WTC11 (cell line): ENCODE data around the gene RUNX2. TPM values are rescaled to one million over a fixed set of nuclear protein-coding genes. Genes with fewer than 3 reads are reported as not detected.

Experiments used
- ATAC-seq: fragments of 200-7000 bp; cut with Tn5 transposase; 2 replicates; pipeline ENCODE4 v1.10.0; 2021; ENCODE audit warnings: mild to moderate bottlenecking, moderate library complexity
- CTCF ChIA-PET: fragments of 300-600 bp; sonication (Branson Sonifier 250); formaldehyde crosslinking; loops from one replicate; lab custom pipeline; 2021; ENCODE audit warnings: antibody characterized with exemption; lab: Charles Lee
- POLR2A ChIA-PET: fragments of 350-600 bp; sonication (Branson Sonifier 250); formaldehyde crosslinking; loops from one replicate; lab custom pipeline; 2021; ENCODE audit warnings: antibody characterized with exemption; lab: Charles Lee
- DNase-seq: peaks from one replicate; pipeline ENCODE4 v3.0.0; 2021; ENCODE audit warnings: low spot score
- H3K27ac Mint-ChIP-seq: 2 replicates; pipeline ENCODE4 v1.8.0; 2021; ENCODE audit warnings: mixed read lengths
- H3K27me3 Mint-ChIP-seq: 2 replicates; pipeline ENCODE4 v1.8.0; 2021; ENCODE audit warnings: low read depth, mild to moderate bottlenecking, moderate library complexity, mixed read lengths
- H3K36me3 Mint-ChIP-seq: 2 replicates; pipeline ENCODE4 v1.8.0; 2021; ENCODE audit warnings: mixed read lengths
- H3K4me1 Mint-ChIP-seq: 2 replicates; pipeline ENCODE4 v1.8.0; 2022; ENCODE audit warnings: mixed read lengths
- H3K4me3 Mint-ChIP-seq: 2 replicates; pipeline ENCODE4 v1.8.0; 2021; ENCODE audit warnings: mild to moderate bottlenecking, moderate library complexity, mixed read lengths
- H3K9me3 Mint-ChIP-seq: 2 replicates; pipeline ENCODE4 v1.8.0; 2021; ENCODE audit warnings: mixed read lengths
- AR ChIP-seq: fragments of 250-450 bp; sonication (Bioruptor Pico); IDR thresholded peaks from 2 replicates; pipeline ENCODE4 v1.9.0; 2021; ENCODE audit warnings: mild to moderate bottlenecking
- E2F5 ChIP-seq: sonication (generic); formaldehyde crosslinking; IDR thresholded peaks from 2 replicates; pipeline ENCODE4 v1.8.1; 2022; ENCODE audit warnings: mild to moderate bottlenecking, moderate library complexity, missing genetic modification reagents
- ELF4 ChIP-seq: sonication (generic); formaldehyde crosslinking; IDR thresholded peaks from 2 replicates; pipeline ENCODE4 v1.8.1; 2022; ENCODE audit warnings: low read depth, mild to moderate bottlenecking, moderate library complexity, missing genetic modification reagents
- ERG ChIP-seq: fragments of 250-450 bp; sonication (Bioruptor Pico); IDR thresholded peaks from 2 replicates; pipeline ENCODE4 v1.8.0; 2021; ENCODE audit warnings: mild to moderate bottlenecking
- GTF2I ChIP-seq: fragments of 250-450 bp; sonication (Bioruptor Pico); conservative IDR thresholded peaks from 2 replicates; pipeline ENCODE4 v1.4.0; 2021; ENCODE audit warnings: mild to moderate bottlenecking
- PRDM15 ChIP-seq: sonication (generic); formaldehyde crosslinking; IDR thresholded peaks from 2 replicates; pipeline ENCODE4 v1.8.0; 2022; ENCODE audit warnings: missing genetic modification reagents
- TP53 ChIP-seq: sonication (generic); formaldehyde crosslinking; IDR thresholded peaks from 2 replicates; pipeline ENCODE4 v1.8.1; 2023; ENCODE audit warnings: mild to moderate bottlenecking, missing genetic modification reagents
- ZNF396 ChIP-seq: fragments of 250-450 bp; sonication (Bioruptor Pico); IDR thresholded peaks from 2 replicates; pipeline ENCODE4 v1.8.0; 2021; ENCODE audit warnings: mild to moderate bottlenecking, moderate library complexity, borderline replicate concordance
- ZNF423 ChIP-seq: fragments of 250-450 bp; sonication (Bioruptor Pico); IDR thresholded peaks from 2 replicates; pipeline ENCODE4 v2.1.2; 2022; ENCODE audit warnings: mild to moderate bottlenecking, moderate library complexity
- total RNA-seq: library from RNA; stranded (reverse); gene quantifications from 3 replicates; pipeline ENCODE4 v1.2.3, GENCODE V29; 2021
- TF ChIP-seq, protein P1 (sequence below): fragments of 250-450 bp; sonication (Bioruptor Pico); conservative IDR thresholded peaks from 2 replicates; pipeline ENCODE4 v1.9.0; 2021; ENCODE audit warnings: mild to moderate bottlenecking
- TF ChIP-seq, protein P2 (sequence below): sonication (generic); formaldehyde crosslinking; IDR thresholded peaks from 2 replicates; pipeline ENCODE4 v1.8.0; 2022; ENCODE audit warnings: mild to moderate bottlenecking, missing genetic modification reagents
- TF ChIP-seq, protein P3 (sequence below): sonication (generic); formaldehyde crosslinking; IDR thresholded peaks from 2 replicates; pipeline ENCODE4 v1.8.1; 2023; ENCODE audit warnings: mild to moderate bottlenecking, missing genetic modification reagents
- TF ChIP-seq, protein P4 (sequence below): sonication (generic); formaldehyde crosslinking; IDR thresholded peaks from 2 replicates; pipeline ENCODE4 v1.8.1; 2023; ENCODE audit warnings: mild to moderate bottlenecking, missing genetic modification reagents, borderline replicate concordance

Gene RUNX2
- total RNA-seq, 1 experiment from 2014 or later: 0.28 TPM

DNA sequence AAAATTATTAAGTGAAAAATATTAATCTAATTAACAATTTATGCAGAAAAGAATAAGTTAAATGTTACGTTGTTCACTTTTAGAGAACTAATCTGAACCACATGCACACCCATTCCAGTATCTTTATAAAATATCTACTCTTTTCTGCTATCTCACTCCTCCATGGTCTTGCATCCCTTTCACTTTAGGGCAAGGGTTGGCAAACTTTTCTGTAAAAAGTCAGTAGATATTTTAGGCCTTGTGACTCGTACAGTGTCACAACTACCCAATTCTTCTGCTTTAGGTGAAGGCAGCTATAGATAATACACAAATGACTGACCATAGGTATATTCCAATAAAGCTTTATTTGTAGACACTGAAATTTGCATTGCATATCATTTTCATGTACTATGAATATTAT, 89.3 kb downstream of the RUNX2 start:
- no peak overlapping the region for H3K4me3 Mint-ChIP-seq
- H3K27me3 Mint-ChIP-seq: peaks cover 67% of the 10 kb centered on the region
- CTCF ChIA-PET: no interaction called here

More for the DNA sequence above, 89.3 kb downstream of the RUNX2 start:
- H3K4me1 Mint-ChIP-seq: peaks cover 30% of the 10 kb centered on the region
- no peak overlapping the region for H3K27ac Mint-ChIP-seq
- POLR2A ChIA-PET: no interaction called here
- no peak for DNase-seq
- no peaks in the 10 kb centered on the region for H3K36me3 Mint-ChIP-seq
- ATAC-seq: no peak
- no peaks in the 10 kb centered on the region for H3K9me3 Mint-ChIP-seq
- TF ChIP-seq, protein P1, sequence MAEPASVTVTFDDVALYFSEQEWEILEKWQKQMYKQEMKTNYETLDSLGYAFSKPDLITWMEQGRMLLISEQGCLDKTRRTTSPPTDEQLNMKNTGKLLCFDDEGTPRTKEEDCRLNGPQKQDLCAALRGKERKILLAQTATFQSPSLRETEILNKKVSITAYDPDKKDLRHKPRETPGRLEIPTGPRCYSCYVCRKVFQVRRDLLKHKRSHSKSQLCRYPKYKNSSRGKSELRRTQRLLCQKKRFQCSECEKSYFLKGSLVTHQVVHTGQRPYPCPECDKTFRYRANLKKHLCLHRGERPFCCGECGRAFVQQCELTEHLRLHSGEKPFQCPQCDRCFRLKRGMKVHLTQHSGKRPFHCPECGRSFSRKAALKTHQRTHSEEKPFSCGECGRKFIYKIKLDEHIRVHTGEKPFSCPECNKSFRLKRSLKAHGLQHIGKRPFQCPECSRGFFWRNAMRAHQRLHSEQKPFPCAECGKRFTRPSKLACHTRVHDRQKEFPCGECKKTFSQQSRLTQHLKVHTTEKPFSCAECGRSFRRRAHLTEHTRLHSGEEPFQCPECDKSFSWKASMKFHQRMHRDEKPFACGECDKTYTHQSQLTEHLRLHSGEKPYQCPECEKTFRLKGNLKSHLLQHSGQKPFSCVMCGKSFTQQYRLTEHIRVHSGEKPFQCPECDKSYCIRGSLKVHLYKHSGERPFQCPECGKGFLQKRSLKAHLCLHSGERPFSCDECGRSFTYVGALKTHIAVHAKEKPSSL (CRISPR knock-in tag): no peak
- TF ChIP-seq PRDM15 (no peak), ERG (CRISPR knock-in tag) (no peak), GTF2I (CRISPR knock-in tag) (no peak), AR (CRISPR knock-in tag) (no peak), TP53 (CRISPR knock-in tag) (no peak), E2F5 (CRISPR knock-in tag) (no peak), ZNF423 (CRISPR knock-in tag) (no peak), ELF4 (no peak), ZNF396 (CRISPR knock-in tag) (no peak)
- TF ChIP-seq, protein P2, sequence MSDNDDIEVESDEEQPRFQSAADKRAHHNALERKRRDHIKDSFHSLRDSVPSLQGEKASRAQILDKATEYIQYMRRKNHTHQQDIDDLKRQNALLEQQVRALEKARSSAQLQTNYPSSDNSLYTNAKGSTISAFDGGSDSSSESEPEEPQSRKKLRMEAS (CRISPR knock-in tag): no peak
- TF ChIP-seq, protein P3, sequence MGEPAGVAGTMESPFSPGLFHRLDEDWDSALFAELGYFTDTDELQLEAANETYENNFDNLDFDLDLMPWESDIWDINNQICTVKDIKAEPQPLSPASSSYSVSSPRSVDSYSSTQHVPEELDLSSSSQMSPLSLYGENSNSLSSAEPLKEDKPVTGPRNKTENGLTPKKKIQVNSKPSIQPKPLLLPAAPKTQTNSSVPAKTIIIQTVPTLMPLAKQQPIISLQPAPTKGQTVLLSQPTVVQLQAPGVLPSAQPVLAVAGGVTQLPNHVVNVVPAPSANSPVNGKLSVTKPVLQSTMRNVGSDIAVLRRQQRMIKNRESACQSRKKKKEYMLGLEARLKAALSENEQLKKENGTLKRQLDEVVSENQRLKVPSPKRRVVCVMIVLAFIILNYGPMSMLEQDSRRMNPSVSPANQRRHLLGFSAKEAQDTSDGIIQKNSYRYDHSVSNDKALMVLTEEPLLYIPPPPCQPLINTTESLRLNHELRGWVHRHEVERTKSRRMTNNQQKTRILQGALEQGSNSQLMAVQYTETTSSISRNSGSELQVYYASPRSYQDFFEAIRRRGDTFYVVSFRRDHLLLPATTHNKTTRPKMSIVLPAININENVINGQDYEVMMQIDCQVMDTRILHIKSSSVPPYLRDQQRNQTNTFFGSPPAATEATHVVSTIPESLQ (CRISPR knock-in tag): no peak
- TF ChIP-seq, protein P4, sequence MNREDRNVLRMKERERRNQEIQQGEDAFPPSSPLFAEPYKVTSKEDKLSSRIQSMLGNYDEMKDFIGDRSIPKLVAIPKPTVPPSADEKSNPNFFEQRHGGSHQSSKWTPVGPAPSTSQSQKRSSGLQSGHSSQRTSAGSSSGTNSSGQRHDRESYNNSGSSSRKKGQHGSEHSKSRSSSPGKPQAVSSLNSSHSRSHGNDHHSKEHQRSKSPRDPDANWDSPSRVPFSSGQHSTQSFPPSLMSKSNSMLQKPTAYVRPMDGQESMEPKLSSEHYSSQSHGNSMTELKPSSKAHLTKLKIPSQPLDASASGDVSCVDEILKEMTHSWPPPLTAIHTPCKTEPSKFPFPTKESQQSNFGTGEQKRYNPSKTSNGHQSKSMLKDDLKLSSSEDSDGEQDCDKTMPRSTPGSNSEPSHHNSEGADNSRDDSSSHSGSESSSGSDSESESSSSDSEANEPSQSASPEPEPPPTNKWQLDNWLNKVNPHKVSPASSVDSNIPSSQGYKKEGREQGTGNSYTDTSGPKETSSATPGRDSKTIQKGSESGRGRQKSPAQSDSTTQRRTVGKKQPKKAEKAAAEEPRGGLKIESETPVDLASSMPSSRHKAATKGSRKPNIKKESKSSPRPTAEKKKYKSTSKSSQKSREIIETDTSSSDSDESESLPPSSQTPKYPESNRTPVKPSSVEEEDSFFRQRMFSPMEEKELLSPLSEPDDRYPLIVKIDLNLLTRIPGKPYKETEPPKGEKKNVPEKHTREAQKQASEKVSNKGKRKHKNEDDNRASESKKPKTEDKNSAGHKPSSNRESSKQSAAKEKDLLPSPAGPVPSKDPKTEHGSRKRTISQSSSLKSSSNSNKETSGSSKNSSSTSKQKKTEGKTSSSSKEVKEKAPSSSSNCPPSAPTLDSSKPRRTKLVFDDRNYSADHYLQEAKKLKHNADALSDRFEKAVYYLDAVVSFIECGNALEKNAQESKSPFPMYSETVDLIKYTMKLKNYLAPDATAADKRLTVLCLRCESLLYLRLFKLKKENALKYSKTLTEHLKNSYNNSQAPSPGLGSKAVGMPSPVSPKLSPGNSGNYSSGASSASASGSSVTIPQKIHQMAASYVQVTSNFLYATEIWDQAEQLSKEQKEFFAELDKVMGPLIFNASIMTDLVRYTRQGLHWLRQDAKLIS (CRISPR knock-in tag): no peak
- TF ChIP-seq, all 79 proteins: peak for 0
